GM10248 (cell line): ENCODE results near the gene SMAD6.

Experiments used
- CTCF ChIA-PET: fragments of 300-600 bp; sonication (Branson Sonifier 250); formaldehyde crosslinking; extraction: SDS; loops from one replicate; lab custom pipeline; 2021; ENCODE audit warnings: antibody characterized with exemption; lab: Yijun Ruan, JAX
- POLR2A ChIA-PET: fragments of 350-650 bp; sonication (Branson Sonifier 250); formaldehyde crosslinking; extraction: SDS; loops from one replicate; lab custom pipeline; 2020; ENCODE audit warnings: antibody characterized with exemption; lab: Yijun Ruan, JAX
- DNase-seq: peaks from one replicate; pipeline ENCODE4 v3.0.0; 2012; ENCODE audit errors: extremely low spot score
- CTCF ChIP-seq: IDR thresholded peaks from 2 replicates; pipeline ENCODE4 v1.5.1; 2012; ENCODE audit warnings: mild to moderate bottlenecking, low read depth; ENCODE audit errors: extremely low read depth, missing control alignments, control extremely low read depth

The SMAD6 gene

GRCh38 chr15:66745530-66746230 lies 43.6 kb downstream of the SMAD6 start:
- CTCF ChIA-PET, result interaction anchor here (1.3 to 1.5 kb wide), 2 partner anchors 9 to 27 kb away, joined by 3 read pairs; no protein-coding TSS in a partner anchor
- no peak for TF ChIP-seq CTCF

GRCh38 chr15:66746231-66746605 lies 44.2 kb downstream of the SMAD6 start:
- no peak for DNase-seq
- no peak for TF ChIP-seq CTCF
- POLR2A ChIA-PET, result no interaction called here
- CTCF ChIA-PET, result interaction anchor here (1.5 kb wide), 1 partner anchor 27 kb away, joined by 3 read pairs; no protein-coding TSS in a partner anchor

More at GRCh38 chr15:66745530-66746230, 43.6 kb downstream of the SMAD6 start:
- DNase-seq, result no peak
- POLR2A ChIA-PET, result no interaction called here

- no peak for DNase-seq
- ChIA-PET POLR2A (no interaction called here), CTCF (interaction anchor here (1.5 kb wide), 1 partner anchor 26 kb away, joined by 3 read pairs; no protein-coding TSS in a partner anchor)
- no peak for TF ChIP-seq CTCF
These were observed 45.2 kb downstream of the SMAD6 start for GRCh38 chr15:66747223-66747622.

- no peak for TF ChIP-seq CTCF
- ChIA-PET CTCF (no interaction called here), POLR2A (no interaction called here)
- DNase-seq, result no peak
These were observed 46.1 kb downstream of the SMAD6 start for GRCh38 chr15:66747886-66748707.

- CTCF ChIA-PET, result no interaction called here
- no peak for DNase-seq
- POLR2A ChIA-PET, result no interaction called here
- no peak for TF ChIP-seq CTCF
These were observed 46.6 kb downstream of the SMAD6 start for GRCh38 chr15:66748708-66749035.

- POLR2A ChIA-PET, result interaction anchor here (0.6 kb wide), 1 partner anchor 1954 kb away, joined by 3 read pairs; no protein-coding TSS in a partner anchor
- CTCF ChIA-PET, result no interaction called here
- DNase-seq, result no peak
- TF ChIP-seq CTCF, result no peak
These were observed 48.0 kb downstream of the SMAD6 start for GRCh38 chr15:66749841-66750575.
